ENCODE data around the gene SPCS3. TPM values are rescaled to one million over a fixed set of nuclear protein-coding genes. Genes with fewer than 3 reads are reported as not detected.

Gene SPCS3
- total RNA-seq, 1 donor from 2014 or later, result 60.2 TPM

GRCh38 chr4:176302283-176303275 lies 17.2 kb upstream of the SPCS3 start:
- no peaks in the 10 kb centered on the region for H3K27me3 ChIP-seq
- no peak for DNase-seq (ENCODE audit: extremely low spot score in 2 of 2)
- intact Hi-C loops (cut with DNase I), result no loop called here
- H3K4me1 ChIP-seq, result no peaks in the 10 kb centered on the region
- H3K27ac ChIP-seq, result no peak overlapping the region
- no peak overlapping the region for H3K4me3 ChIP-seq
- TF ChIP-seq POLR2A (IDR thresholded peaks at IDR 0.05) (no peak), CTCF (IDR thresholded peaks at IDR 0.05) (no peak), POLR2AphosphoS5 (IDR thresholded peaks at IDR 0.05; ENCODE audit: insufficient read depth in 1 of 2, low read depth in 1 of 2) (no peak)
- H3K9me3 ChIP-seq, result no peaks in the 10 kb centered on the region
- no peaks in the 10 kb centered on the region for H3K36me3 ChIP-seq

DNA sequence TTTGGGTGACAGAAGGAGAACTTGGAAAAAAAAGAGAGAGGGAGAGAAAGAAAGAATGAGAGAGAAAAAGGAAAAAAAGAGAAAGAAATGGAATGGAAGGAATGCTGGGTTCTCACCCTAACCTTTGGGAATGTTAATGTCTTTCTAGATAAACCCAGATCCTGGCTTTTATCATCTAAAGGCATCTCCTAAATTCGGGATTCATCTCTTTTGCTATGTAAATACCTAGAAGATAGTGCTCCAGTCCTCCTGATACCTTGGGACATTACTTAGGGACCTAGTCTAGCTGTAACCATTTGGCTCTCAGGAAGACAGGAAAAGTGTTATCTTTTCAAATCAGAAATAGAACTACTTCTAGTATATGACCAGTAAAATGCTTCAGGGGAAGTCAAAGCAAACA lies 15.8 kb upstream of the SPCS3 start:
- intact Hi-C loops (cut with DNase I), result no loop called here

GRCh38 chr4:176306837-176307665 lies 12.7 kb upstream of the SPCS3 start:
- intact Hi-C loops (cut with DNase I), result no loop called here
- Histone ChIP-seq H3K4me1 (no peaks in the 10 kb centered on the region), H3K27me3 (no peaks in the 10 kb centered on the region), H3K9me3 (no peaks in the 10 kb centered on the region), H3K36me3 (no peaks in the 10 kb centered on the region), H3K27ac (no peak overlapping the region), H3K4me3 (no peak overlapping the region)
- TF ChIP-seq CTCF (IDR thresholded peaks at IDR 0.05), result no peak
- TF ChIP-seq POLR2AphosphoS5 (IDR thresholded peaks at IDR 0.05; ENCODE audit: insufficient read depth in 1 of 2, low read depth in 1 of 2), result no peak
- no peak for TF ChIP-seq POLR2A (IDR thresholded peaks at IDR 0.05)
- DNase-seq (ENCODE audit: extremely low spot score in 2 of 2), result no peak

More for the DNA sequence above, 15.8 kb upstream of the SPCS3 start:
- no peaks in the 10 kb centered on the region for H3K4me1 ChIP-seq
- TF ChIP-seq POLR2AphosphoS5 (IDR thresholded peaks at IDR 0.05; ENCODE audit: insufficient read depth in 1 of 2, low read depth in 1 of 2), result no peak
- TF ChIP-seq POLR2A (IDR thresholded peaks at IDR 0.05), result no peak
- TF ChIP-seq CTCF (IDR thresholded peaks at IDR 0.05), result no peak
- H3K27me3 ChIP-seq, result no peaks in the 10 kb centered on the region
- no peak for DNase-seq (ENCODE audit: extremely low spot score in 2 of 2)
- H3K36me3 ChIP-seq, result no peaks in the 10 kb centered on the region
- H3K27ac ChIP-seq, result no peak overlapping the region
- no peak overlapping the region for H3K4me3 ChIP-seq
- no peaks in the 10 kb centered on the region for H3K9me3 ChIP-seq

- H3K4me3 ChIP-seq, result no peak overlapping the region
- no peak overlapping the region for H3K27ac ChIP-seq
- no peaks in the 10 kb centered on the region for H3K4me1 ChIP-seq
- DNase-seq (ENCODE audit: extremely low spot score in 2 of 2), result no peak
- H3K27me3 ChIP-seq, result no peaks in the 10 kb centered on the region
- intact Hi-C loops (cut with DNase I), result no loop called here
- TF ChIP-seq CTCF (IDR thresholded peaks at IDR 0.05) (no peak), POLR2AphosphoS5 (IDR thresholded peaks at IDR 0.05; ENCODE audit: insufficient read depth in 1 of 2, low read depth in 1 of 2) (no peak), POLR2A (IDR thresholded peaks at IDR 0.05) (no peak)
- no peaks in the 10 kb centered on the region for H3K36me3 ChIP-seq
- H3K9me3 ChIP-seq, result no peaks in the 10 kb centered on the region
Measured at GRCh38 chr4:176307666-176307930, 12.2 kb upstream of the SPCS3 start.

Data from vagina (tissue), 2 donors.